ENCODE data around the gene PSEN1. TPM values are rescaled to one million over a fixed set of nuclear protein-coding genes. Genes with fewer than 3 reads are reported as not detected.

PSEN1 gene
- total RNA-seq, 1 experiment from 2014 or later: 68.3 TPM

DNA sequence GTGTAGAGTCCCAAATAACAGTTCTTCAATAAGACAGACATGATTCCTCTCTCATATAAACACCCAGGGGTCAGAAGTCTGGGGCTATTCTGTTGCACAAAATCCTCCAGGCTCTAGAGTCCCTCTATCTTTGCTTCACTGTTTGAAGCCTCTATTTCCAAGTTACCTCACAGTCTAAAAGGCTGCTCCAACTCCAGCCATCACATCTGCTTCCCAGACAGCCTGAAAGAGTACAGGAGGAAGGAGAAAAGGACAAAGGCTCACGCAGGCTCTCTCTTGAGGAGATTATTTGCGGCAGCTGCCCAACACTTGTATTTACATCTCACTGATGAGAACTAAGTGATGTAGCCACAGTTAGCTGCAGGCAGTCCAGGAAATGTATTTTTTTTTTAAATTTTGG is 107.4 kb downstream of the PSEN1 start:
- no peaks in the 10 kb centered on the region for H3K36me3 Mint-ChIP-seq (ENCODE audit: insufficient read depth, unreplicated experiment)
- CTCF ChIA-PET: interaction anchor here (0.6 kb wide), 1 partner anchor 14 kb away, joined by 4 read pairs; no protein-coding TSS in a partner anchor
- H3K4me1 Mint-ChIP-seq (ENCODE audit: low read depth, unreplicated experiment): peaks cover 10% of the 10 kb centered on the region
- H3K27me3 Mint-ChIP-seq (ENCODE audit: unreplicated experiment): peaks cover 46% of the 10 kb centered on the region
- intact Hi-C loops (cut with micrococcal nuclease; ENCODE audit: unreplicated experiment): no loop called here
- DNase-seq: no peak
- no TSS peak for BruUV-seq (replicated peaks)
- TF ChIP-seq CTCF (IDR thresholded peaks at IDR 0.05; ENCODE audit: unreplicated experiment): no peak
- H3K4me3 Mint-ChIP-seq (ENCODE audit: low read depth, unreplicated experiment): no peak overlapping the region
- no peak overlapping the region for H3K27ac Mint-ChIP-seq (ENCODE audit: unreplicated experiment)
- H3K9me3 Mint-ChIP-seq (ENCODE audit: low read depth, unreplicated experiment): no peaks in the 10 kb centered on the region

DNA sequence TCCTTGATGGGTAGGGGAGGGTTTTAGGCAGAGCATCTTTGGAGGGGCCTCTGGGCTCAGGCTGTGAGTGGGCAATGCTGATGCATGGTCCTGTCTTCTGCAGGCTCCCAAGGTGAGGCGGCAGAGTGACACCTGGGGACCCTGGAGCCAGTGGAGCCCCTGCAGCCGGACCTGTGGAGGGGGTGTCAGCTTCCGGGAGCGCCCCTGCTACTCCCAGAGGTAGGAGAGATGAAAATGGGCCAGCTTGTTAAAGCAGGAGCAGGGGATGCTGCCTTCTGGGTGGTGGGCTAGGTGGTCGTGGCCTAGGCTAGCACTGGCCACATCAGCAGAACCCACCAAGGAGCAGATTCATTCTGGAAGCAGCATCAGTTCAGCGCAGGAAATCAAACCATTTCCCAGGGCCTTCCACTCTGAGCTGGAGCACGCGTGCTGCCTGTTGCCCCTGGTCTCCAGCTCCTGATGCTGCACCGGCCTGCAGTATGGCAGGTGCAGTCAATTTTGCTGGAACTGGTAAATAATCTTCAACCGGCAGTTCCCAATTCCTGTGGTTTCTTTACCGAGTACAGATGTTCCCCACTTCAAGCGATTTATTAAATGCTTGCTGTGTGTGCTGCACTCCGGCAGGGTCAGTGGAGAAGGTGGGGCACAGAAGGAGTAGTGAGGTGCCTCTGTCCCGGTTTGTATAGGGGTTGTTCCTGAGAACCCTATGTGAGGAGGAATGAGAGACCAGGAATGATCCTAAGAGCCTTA is 108.4 kb downstream of the PSEN1 start:
- BruUV-seq (replicated peaks): no TSS peak
- Mint-ChIP-seq H3K4me1 (ENCODE audit: low read depth, unreplicated experiment) (peaks cover under 1% of the 10 kb centered on the region), H3K36me3 (ENCODE audit: insufficient read depth, unreplicated experiment) (no peaks in the 10 kb centered on the region), H3K27me3 (ENCODE audit: unreplicated experiment) (peaks cover 36% of the 10 kb centered on the region), H3K27ac (ENCODE audit: unreplicated experiment) (no peak overlapping the region), H3K4me3 (ENCODE audit: low read depth, unreplicated experiment) (no peak overlapping the region), H3K9me3 (ENCODE audit: low read depth, unreplicated experiment) (no peaks in the 10 kb centered on the region)
- TF ChIP-seq CTCF (IDR thresholded peaks at IDR 0.05; ENCODE audit: unreplicated experiment): no peak
- intact Hi-C loops (cut with micrococcal nuclease; ENCODE audit: unreplicated experiment): no loop called here
- CTCF ChIA-PET: interaction anchor here (0.6 kb wide), 1 partner anchor 13 kb away, joined by 4 read pairs; no protein-coding TSS in a partner anchor
- no peak for DNase-seq

GRCh38 chr14:73245480-73246325 is 109.4 kb downstream of the PSEN1 start:
- Mint-ChIP-seq H3K36me3 (ENCODE audit: insufficient read depth, unreplicated experiment) (no peaks in the 10 kb centered on the region), H3K27me3 (ENCODE audit: unreplicated experiment) (peaks cover 31% of the 10 kb centered on the region), H3K27ac (ENCODE audit: unreplicated experiment) (no peak overlapping the region), H3K4me1 (ENCODE audit: low read depth, unreplicated experiment) (no peaks in the 10 kb centered on the region), H3K4me3 (ENCODE audit: low read depth, unreplicated experiment) (no peak overlapping the region), H3K9me3 (ENCODE audit: low read depth, unreplicated experiment) (no peaks in the 10 kb centered on the region)
- intact Hi-C loops (cut with micrococcal nuclease; ENCODE audit: unreplicated experiment): no loop called here
- no TSS peak for BruUV-seq (replicated peaks)
- no peak for TF ChIP-seq CTCF (IDR thresholded peaks at IDR 0.05; ENCODE audit: unreplicated experiment)
- CTCF ChIA-PET: no interaction called here
- no peak for DNase-seq

- DNase-seq: no peak
- Mint-ChIP-seq H3K4me3 (ENCODE audit: low read depth, unreplicated experiment) (no peak overlapping the region), H3K27ac (ENCODE audit: unreplicated experiment) (no peak overlapping the region), H3K27me3 (ENCODE audit: unreplicated experiment) (peaks cover 24% of the 10 kb centered on the region), H3K9me3 (ENCODE audit: low read depth, unreplicated experiment) (no peaks in the 10 kb centered on the region), H3K4me1 (ENCODE audit: low read depth, unreplicated experiment) (no peaks in the 10 kb centered on the region), H3K36me3 (ENCODE audit: insufficient read depth, unreplicated experiment) (no peaks in the 10 kb centered on the region)
- CTCF ChIA-PET: interaction anchor here (0.7 to 0.8 kb wide), 2 partner anchors 11 to 217 kb away, joined by 4 to 5 read pairs; no protein-coding TSS in a partner anchor
- TF ChIP-seq CTCF (IDR thresholded peaks at IDR 0.05; ENCODE audit: unreplicated experiment): no peak
- no TSS peak for BruUV-seq (replicated peaks)
- intact Hi-C loops (cut with micrococcal nuclease; ENCODE audit: unreplicated experiment): no loop called here
Measured at GRCh38 chr14:73246387-73247150, 110.3 kb downstream of the PSEN1 start.

All from Calu3 (cell line).